ENCODE data around the gene MTAP.

Gene MTAP

GRCh38 chr9:21802418-21803000 lies at the start of gene MTAP:
Gene MTAP (plus strand): TSS chr9:21802636. CDS start chr9:21802749, 113 bp downstream.
- FAIRE-seq: peak; percentile 92

- FAIRE-seq: no peak
Observed at GRCh38 chr9:21753523-21753922, 48.9 kb upstream of the MTAP start.

- FAIRE-seq: no peak
Observed at GRCh38 chr9:21754741-21755140, 47.7 kb upstream of the MTAP start.

GRCh38 chr9:21758540-21758939 lies 43.9 kb upstream of the MTAP start:
- FAIRE-seq: no peak

DNA sequence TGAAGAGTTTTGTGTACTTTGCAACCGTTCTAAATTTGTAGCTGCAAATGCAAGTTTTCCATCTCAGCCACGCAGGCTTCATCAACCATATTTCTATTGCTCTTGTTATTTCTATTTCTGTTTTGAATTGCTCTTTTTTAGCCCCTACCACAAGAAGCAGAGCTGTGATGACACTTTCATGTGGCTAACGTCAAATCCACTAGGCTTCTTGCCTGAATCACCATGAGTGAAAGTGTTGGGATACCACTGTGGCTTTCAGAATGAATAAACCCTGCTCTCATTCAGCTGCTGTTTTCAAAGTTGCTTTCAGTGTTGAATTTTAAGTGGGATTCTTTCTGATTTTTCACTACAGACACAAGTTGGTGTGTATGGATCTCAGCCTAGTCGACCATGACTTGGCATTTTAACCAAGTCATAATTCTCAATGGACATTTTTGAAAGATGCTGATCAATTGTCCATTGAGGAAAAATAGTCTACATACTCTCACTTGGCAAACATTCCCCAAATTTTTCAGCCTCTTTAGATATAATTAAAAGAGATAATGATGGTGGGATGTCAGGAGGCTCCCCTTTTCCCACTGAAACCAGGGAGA lies 41.0 kb upstream of the MTAP start:
- FAIRE-seq: no peak

- FAIRE-seq: no peak
Observed at GRCh38 chr9:21762064-21762463, 40.4 kb upstream of the MTAP start.

GRCh38 chr9:21764846-21765245 lies 37.6 kb upstream of the MTAP start:
- FAIRE-seq: no peak

DNA sequence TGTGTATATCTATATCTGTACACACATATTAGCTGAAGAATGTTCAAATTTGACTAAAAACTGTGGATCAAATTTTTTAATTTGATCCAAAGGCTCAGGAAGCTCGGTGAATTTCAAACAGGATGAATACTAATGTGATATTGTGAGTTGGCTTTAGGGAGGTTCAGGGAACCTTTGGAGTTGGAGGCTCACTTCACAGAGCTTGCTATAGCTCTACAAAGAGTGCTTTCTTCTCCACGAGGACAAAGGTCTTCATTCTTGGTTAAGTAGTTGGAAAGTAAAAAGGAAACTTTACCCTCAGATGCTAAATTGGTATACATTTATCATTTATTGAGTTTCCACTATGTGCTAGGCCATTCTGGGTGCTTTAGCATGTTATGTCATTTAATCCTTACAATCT lies 36.3 kb upstream of the MTAP start:
- no peak for FAIRE-seq

DNA sequence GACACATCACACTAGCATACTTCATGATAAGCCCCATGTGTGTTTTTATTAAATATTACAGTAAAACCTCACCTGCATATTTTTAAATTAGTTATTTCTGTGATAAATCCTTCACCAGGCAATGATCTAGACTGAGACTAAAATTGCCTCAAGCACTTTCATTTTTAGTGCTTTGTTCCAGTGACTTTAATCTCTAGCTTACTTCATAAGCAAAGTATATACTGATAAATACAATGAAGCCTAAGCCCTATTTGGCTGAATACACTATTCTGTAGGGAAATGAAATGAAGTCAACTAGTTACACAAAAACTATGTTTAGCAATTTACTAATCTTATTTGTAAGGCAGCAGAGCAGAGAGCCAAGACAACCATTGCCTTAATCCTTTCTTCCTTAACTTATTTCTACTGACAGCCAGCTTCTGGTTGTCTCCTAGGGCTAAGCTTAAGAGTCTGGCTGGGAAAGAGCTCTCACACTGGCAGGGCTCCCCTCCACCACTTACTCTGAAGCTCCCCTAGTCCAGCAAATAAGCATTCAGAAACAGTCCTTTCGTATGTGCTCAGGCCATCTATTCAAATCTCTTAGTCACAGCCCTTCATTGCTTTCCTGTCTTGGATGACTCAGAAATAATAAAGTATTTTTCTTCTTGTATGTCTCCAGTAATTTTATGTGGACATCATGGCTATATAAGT lies 31.4 kb upstream of the MTAP start:
- FAIRE-seq: no peak

GRCh38 chr9:21777701-21778100 lies 24.7 kb upstream of the MTAP start:
- FAIRE-seq: no peak

GRCh38 chr9:21778304-21778703 lies 24.1 kb upstream of the MTAP start:
- FAIRE-seq: no peak

GRCh38 chr9:21779397-21779796 lies 23.0 kb upstream of the MTAP start:
- FAIRE-seq: no peak

GRCh38 chr9:21781656-21782055 lies 20.8 kb upstream of the MTAP start:
- FAIRE-seq: no peak

DNA sequence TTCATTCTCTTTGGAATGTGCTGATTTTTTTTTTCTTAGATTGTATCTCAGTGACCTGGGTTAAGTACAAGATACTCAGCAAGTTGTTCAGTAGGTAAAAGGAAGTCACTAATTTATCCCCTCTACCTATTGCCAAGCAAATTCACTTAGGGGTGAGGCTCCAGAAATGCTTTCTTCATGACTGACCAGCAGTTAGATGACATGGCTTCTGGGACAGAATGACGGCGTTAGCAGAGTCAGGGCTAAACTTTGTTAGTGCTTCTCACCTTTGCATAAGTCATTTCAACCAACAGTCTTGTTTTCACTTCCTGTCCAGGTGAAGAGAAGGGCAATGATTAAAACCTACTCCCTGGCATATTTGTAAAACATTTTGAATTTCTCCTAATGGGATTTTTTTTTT lies 20.2 kb upstream of the MTAP start:
- no peak for FAIRE-seq

DNA sequence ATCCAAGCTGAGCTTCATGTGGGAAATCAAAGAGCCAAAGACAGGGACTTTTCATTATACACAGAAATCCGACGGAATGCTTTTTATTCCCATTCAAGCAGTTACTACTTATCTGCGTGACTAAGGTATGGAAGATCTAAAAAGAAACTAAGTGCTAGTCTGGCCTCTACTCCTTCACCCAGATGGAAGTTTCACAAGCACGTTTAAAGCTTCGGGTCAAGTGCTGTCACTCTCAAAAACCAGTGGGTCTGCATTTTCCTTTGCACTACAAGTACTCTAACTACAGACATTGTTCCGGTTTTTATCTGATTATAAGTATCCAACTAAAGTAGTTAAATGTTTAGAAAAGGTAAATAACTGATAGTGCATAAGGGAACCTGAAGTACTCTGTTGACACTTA lies 13.7 kb upstream of the MTAP start:
- FAIRE-seq: no peak

GRCh38 chr9:21789541-21790037 lies 12.8 kb upstream of the MTAP start:
- peak; percentile 94 for FAIRE-seq

DNA sequence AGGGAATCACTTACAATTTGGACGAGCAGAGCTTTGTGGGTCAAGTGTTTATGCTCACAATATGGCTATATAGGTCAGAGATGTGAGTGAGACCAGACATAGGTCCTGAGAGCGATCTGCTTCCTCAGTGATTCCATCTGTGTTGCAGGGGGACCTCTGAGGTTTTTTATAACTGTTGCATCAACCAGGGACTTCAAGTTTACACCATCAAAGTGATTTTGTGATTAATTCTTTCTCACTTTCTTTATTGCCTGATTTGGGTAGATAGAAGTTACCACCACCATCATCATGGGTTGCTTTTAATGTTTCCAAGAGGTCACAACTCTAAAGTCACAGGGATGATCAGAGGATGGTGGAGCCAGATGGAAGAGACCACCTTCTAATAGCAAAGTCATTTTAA lies 7.0 kb upstream of the MTAP start:
- FAIRE-seq: no peak

GRCh38 chr9:21796768-21797167 lies 5.7 kb upstream of the MTAP start:
- no peak for FAIRE-seq

DNA sequence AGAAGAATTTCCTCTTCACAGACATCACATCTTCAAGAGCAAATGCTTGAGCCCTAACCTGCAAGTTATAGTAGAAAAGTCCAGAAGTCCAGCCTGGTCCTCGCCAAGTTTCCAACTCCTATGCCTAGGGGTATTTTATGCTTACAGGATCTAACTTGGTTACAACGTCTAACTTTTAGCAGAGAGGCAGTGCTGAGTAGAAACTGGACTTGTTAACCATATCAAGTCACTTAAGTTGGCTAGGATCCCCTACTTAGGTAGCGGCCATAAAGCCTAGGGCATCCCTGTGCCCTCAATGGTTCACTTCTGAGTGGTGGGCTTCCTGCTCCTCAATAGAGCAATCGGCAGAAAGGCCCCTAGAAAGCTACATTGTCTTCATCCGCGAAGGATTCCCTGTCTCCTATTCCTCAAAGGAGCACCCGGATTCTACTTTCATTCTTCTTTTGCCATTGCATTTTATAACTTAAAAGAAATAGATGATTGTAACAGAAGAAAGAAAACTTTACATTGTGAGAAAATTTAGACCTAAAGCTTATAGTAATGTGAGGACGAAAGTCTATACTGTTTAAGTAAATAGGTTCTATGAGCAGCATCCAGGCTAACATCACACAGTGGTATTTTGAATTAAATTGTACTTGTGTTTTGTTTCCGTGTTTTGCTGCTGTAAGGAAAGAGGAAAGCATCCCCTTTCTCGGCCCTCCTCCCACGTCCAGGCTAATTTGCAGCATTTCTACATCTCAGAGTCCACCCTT lies 1.3 kb upstream of the MTAP start:
- no peak for FAIRE-seq

DNA sequence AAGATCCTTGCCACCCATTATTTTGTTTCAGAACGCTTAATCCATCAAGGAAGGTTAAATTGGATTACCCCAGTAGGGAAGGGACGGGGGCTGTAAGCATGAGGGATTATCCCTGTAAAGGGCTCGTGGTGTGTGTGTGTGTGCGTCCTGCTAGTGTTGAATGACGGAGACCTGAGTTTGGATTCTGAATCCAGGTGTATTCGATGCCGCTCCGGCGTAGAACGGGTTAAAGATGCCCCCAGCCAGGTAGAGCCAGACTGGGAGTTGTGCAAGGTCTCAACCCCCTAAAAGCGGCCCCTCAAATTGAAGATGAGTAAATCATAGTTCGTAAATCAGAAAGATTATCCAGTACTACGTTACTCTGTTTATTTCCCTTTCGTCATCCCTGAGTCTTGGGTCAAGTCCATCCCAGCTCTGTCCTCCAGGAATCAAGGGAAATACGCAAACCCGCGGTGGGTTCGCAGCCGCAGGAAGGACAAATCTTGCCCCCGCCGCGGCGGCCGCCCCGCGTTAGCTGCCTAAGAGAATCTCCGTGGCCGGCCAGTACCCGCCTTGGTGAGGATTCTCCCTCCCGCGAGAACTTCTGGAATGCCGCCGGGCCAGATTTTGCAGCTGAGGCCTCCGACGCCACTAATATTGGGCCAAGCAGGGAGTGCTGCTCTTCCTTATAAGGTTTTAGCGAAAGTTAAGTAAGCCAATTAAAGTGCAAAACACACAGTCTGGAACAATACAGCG lies 586 bp upstream of the MTAP start:
- no peak for FAIRE-seq

DNA sequence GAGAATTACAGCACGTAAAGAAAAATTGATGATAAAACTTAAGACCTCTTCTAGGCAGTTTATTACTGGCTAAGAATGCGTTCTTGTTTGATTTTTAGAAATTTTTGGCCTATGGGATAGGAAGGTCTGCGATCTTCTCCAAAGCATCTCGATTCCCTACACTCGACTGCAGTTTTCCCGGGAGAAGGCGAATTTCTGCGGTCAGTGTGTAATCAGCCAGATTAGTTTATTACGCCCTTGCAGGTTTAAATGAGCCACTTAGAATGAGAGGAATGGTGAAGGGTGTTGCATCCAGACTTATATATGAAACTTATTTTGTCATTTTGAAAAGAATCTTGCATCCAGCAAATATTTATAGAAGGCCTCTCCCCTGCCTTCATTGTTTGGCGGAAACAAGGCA lies 1.2 kb downstream of the MTAP start:
- no peak for FAIRE-seq

GRCh38 chr9:21804331-21804730 lies 1.9 kb downstream of the MTAP start:
- FAIRE-seq: no peak

DNA sequence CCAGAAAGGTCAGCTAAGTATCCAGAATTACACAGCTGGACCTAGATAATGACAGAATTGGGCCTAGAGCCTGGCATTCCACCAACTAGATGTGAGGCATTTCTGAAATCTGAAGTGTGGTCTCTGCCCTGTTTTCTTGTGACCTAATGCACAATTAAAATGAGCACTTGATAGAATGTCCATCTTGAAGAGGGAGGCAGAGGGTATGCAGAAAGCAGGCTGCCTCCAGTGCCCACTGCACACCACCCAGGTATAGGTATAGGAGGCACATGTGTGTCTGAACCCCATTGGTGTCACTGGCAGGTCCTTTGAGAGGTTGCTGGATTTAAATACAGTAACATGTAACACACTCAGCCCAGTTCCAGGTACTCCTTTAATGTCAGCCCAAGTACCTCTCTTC lies 2.4 kb downstream of the MTAP start:
- FAIRE-seq: no peak
